Spleen (tissue), 7 donors: Measurements from ENCODE around the gene TEDC2.

Source experiments
- POLR2A ChIP-seq, 3 donors: fragments of 450-650 bp; IDR thresholded peaks; one replicate each; pipeline ENCODE4 v1.5.1; 2017; ENCODE audit warnings: antibody characterized with exemption in 3 of 3, mild to moderate bottlenecking in 1 of 3
- POLR2AphosphoS5 ChIP-seq, 3 donors: sonication (generic); formaldehyde crosslinking; IDR thresholded peaks; one replicate each; pipeline ENCODE4 v1.5.1; 2017; ENCODE audit warnings: antibody characterized with exemption in 3 of 3
- TF ChIP-seq, protein P1 (sequence below), 11 experiments: fragments of 200-600 bp in 7 of 11; fragments of 450-650 bp in 4 of 11; sonication (generic) in 4 of 11; IDR thresholded peaks in 8 of 11; conservative IDR thresholded peaks in 3 of 11; 1 replicate in 7 of 11; 2 replicates in 4 of 11; pipeline versions ENCODE4 v1.4.0 to v1.8.0; 2016 to 2021; ENCODE audit warnings: antibody characterized with exemption in 11 of 11, inconsistent platforms in 4 of 11, mild to moderate bottlenecking in 1 of 11
- donor health status: DM: no; HTN: no; CAD: no; lungs with moderate emphysema.
- donor health status: DM: no; HTN: no; CAD: no.
- donor health status: DM: no; HTN: no; CAD: no.

DNA sequence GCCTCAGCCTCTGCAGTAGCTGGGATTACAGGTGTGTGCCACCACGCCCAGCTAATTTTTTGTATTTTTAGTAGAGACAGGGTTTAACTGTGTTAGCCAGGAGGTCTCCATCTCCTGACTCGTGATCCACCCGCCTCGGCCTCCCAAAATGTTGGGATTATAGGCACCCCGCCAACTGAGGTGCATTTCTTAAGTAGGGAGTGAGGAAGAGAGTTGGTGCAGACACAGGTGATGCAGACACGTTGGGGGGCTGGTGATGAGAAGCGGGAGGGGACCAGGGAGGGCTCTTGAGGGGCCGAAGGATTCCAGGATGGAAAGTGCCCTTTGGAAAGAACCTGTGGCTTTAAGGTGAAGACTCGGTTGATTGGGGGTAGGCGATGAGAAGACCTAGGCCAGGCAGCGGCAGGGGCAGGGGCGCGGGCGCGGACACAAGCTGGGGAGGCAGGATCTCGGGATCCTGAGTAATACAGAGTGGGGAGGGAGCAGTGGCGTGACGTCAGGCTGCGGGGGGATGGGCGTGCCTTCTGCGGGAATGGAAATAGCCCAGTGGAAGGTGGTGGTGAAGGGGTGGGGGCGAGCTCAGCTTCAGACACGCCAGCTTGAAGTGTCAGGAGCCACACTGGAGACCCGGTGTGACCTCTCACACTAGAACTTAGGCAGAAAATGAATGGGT is 51.4 kb downstream of the TEDC2 start:
- TF ChIP-seq, protein P1, sequence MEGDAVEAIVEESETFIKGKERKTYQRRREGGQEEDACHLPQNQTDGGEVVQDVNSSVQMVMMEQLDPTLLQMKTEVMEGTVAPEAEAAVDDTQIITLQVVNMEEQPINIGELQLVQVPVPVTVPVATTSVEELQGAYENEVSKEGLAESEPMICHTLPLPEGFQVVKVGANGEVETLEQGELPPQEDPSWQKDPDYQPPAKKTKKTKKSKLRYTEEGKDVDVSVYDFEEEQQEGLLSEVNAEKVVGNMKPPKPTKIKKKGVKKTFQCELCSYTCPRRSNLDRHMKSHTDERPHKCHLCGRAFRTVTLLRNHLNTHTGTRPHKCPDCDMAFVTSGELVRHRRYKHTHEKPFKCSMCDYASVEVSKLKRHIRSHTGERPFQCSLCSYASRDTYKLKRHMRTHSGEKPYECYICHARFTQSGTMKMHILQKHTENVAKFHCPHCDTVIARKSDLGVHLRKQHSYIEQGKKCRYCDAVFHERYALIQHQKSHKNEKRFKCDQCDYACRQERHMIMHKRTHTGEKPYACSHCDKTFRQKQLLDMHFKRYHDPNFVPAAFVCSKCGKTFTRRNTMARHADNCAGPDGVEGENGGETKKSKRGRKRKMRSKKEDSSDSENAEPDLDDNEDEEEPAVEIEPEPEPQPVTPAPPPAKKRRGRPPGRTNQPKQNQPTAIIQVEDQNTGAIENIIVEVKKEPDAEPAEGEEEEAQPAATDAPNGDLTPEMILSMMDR (IDR thresholded peaks at IDR 0.05 in 8 of 11, conservative IDR thresholded peaks at IDR 0.05 in 3 of 11): no peak
- TF ChIP-seq POLR2A (IDR thresholded peaks at IDR 0.05) (no peak), POLR2AphosphoS5 (IDR thresholded peaks at IDR 0.05) (no peak)
